Naive thymus-derived CD8-positive, alpha-beta T cell (primary cell): ENCODE results near the gene GREM2. TPM values are rescaled to one million over a fixed set of nuclear protein-coding genes. Genes with fewer than 3 reads are reported as not detected.
A peak's percentile ranks its signal among the peaks of the same experiment; 100 is the strongest.

Experiments
- ATAC-seq, 2 donors: fragments of 150-1000 bp; cut with Tn5 transposase in 1 of 2; sonication (Bioruptor Pico), chemical (Tn5 transposase) in 1 of 2; 1 replicate in 1 of 2; 2 replicates in 1 of 2; pipeline ENCODE4 v1.10.0; 2021; ENCODE audit warnings: mild to moderate bottlenecking in 2 of 2, moderate library complexity in 2 of 2
- POLR2A ChIA-PET: fragments of 350-600 bp; sonication (Branson Sonifier 250); formaldehyde crosslinking; loops from one replicate; lab custom pipeline; 2021; ENCODE audit warnings: antibody characterized with exemption; lab: Charles Lee
- DNase-seq, 10 donors: peaks; one replicate each; pipeline versions ENCODE4 v3.0.0 to v3.0.0-alpha.2; 2020 to 2022
- H3K27ac Mint-ChIP-seq, 10 donors: one replicate each; pipeline ENCODE4 v1.8.0; 2020 to 2022; ENCODE audit warnings: mild to moderate bottlenecking in 10 of 10, mixed read lengths in 10 of 10, moderate library complexity in 4 of 10, inconsistent platforms in 1 of 10
- H3K27me3 Mint-ChIP-seq, 5 donors: one replicate each; pipeline ENCODE4 v1.8.0; 2021 to 2022; ENCODE audit warnings: mixed read lengths in 5 of 5
- H3K36me3 Mint-ChIP-seq, 3 donors: one replicate each; pipeline ENCODE4 v1.8.0; 2020 to 2022; ENCODE audit warnings: mixed read lengths in 3 of 3, mild to moderate bottlenecking in 2 of 3, inconsistent platforms in 1 of 3
- H3K4me1 Mint-ChIP-seq, 4 donors: one replicate each; pipeline ENCODE4 v1.8.0; 2021 to 2022; ENCODE audit warnings: mixed read lengths in 4 of 4
- H3K4me3 Mint-ChIP-seq, 10 donors: one replicate each; pipeline ENCODE4 v1.8.0; 2020 to 2022; ENCODE audit warnings: mild to moderate bottlenecking in 10 of 10, mixed read lengths in 10 of 10, moderate library complexity in 6 of 10, inconsistent platforms in 1 of 10
- H3K9me3 Mint-ChIP-seq, 9 donors: one replicate each; pipeline ENCODE4 v1.8.0; 2020 to 2022; ENCODE audit warnings: mixed read lengths in 9 of 9, mild to moderate bottlenecking in 3 of 9, inconsistent platforms in 1 of 9, moderate library complexity in 1 of 9
- polyA plus RNA-seq, 3 donors: library from polyadenylated mRNA; unstranded; fragments of 300-500 nt; fragmentation: Illumina TruSeq; gene quantifications; one replicate each; pipeline ENCODE4 v1.2.3, GENCODE V29; 2021
- total RNA-seq, 8 experiments: library from RNA in 2 of 8; stranded (reverse) in 2 of 8; gene quantifications; one replicate each; pipeline ENCODE4 v1.2.3 and lab custom pipeline; 2021 to 2026

Gene GREM2
- total and polyA plus RNA-seq, 5 experiments from 2014 or later, result 0.06 to 0.08 TPM; not detected in 3

- ATAC-seq (peak; percentile 94 to 97), DNase-seq (peak in 8 of 10 donors; percentile 10 to 72 (median 44))
- Mint-ChIP-seq H3K27ac (peak overlapping the region; percentile 69 to 93 (median 88)), H3K4me3 (peak overlapping the region; percentile 67 to 90 (median 80)), H3K27me3 (no peaks in the 10 kb centered on the region), H3K9me3 (peaks cover 0 to 12% (median 3%) of the 10 kb centered on the region in 9 donors), H3K4me1 (peaks cover 5 to 23% (median 23%) of the 10 kb centered on the region in 4 donors), H3K36me3 (no peaks in the 10 kb centered on the region)
- POLR2A ChIA-PET, result no interaction called here
These were observed 35.8 kb downstream of the GREM2 start for GRCh38 chr1:240575981-240576662.

DNA sequence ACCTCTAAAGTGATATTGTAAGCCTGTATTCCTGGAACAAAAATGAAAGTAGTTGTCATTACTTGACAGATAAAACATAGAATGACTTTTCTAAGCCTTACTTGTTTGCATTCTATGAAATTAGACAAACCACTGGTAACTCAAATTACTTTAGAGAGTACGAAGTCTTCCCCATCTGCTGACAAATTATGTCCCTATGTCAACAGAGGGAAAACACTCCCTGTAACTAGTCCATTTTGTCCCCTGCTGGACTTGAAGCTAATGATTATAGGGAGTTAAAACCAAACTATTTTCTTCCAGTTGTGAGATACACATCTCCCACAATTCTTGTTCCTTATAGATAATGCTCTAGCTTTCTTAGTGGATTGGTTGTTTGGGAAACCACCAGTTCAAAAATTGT lies 39.6 kb downstream of the GREM2 start:
- Mint-ChIP-seq H3K4me3 (no peak overlapping the region), H3K9me3 (peaks cover 0 to 12% (median 3%) of the 10 kb centered on the region in 9 donors), H3K27ac (peak overlapping the region in 1 of 10 donors; percentile 51), H3K27me3 (no peaks in the 10 kb centered on the region), H3K4me1 (peaks cover 5 to 19% (median 18%) of the 10 kb centered on the region in 4 donors), H3K36me3 (no peaks in the 10 kb centered on the region)
- ATAC-seq (no peak), DNase-seq (no peak)
- POLR2A ChIA-PET, result no interaction called here

GRCh38 chr1:240571782-240572181 lies 40.2 kb downstream of the GREM2 start:
- Mint-ChIP-seq H3K36me3 (no peaks in the 10 kb centered on the region), H3K4me3 (no peak overlapping the region), H3K9me3 (peaks cover 0 to 12% (median 3%) of the 10 kb centered on the region in 9 donors), H3K4me1 (peaks cover 5 to 14% (median 13%) of the 10 kb centered on the region in 4 donors), H3K27me3 (no peaks in the 10 kb centered on the region), H3K27ac (no peak overlapping the region)
- ATAC-seq, result no peak
- DNase-seq, result no peak
- POLR2A ChIA-PET, result no interaction called here

GRCh38 chr1:240567066-240567465 lies 44.9 kb downstream of the GREM2 start:
- no peak for ATAC-seq

DNA sequence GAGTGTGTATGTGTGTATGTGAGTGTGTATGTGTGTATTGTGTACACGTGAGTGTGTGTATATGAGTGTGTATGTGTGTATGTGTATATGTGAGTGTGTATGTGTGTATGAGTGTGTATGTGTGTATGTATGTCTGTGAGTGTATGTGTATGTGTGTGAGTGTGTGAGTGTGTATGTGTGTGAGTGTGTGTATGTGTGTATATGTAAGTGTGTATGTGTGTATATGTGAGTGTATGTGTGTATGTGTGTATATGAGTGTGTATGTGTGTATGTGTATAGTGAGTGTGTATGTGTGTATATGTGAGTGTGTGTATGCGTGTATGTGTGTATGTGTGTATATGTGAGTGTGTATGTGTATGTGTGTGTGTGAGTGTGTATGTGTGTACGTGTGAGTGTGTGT lies 49.2 kb downstream of the GREM2 start:
- DNase-seq (no peak), ATAC-seq (no peak)
- H3K27me3 Mint-ChIP-seq, result peaks cover 0 to 2% (median 0%) of the 10 kb centered on the region in 5 donors
- H3K4me1 Mint-ChIP-seq, result no peaks in the 10 kb centered on the region
- peaks cover 0 to 5% (median 0%) of the 10 kb centered on the region in 9 donors for H3K9me3 Mint-ChIP-seq
- H3K4me3 Mint-ChIP-seq, result no peak overlapping the region
- no peak overlapping the region for H3K27ac Mint-ChIP-seq
- POLR2A ChIA-PET, result no interaction called here
- peaks cover 0 to 5% (median 0%) of the 10 kb centered on the region in 3 donors for H3K36me3 Mint-ChIP-seq

More at GRCh38 chr1:240567066-240567465, 44.9 kb downstream of the GREM2 start:
- Mint-ChIP-seq H3K27ac (no peak overlapping the region), H3K9me3 (peaks cover 0 to 2% (median 0%) of the 10 kb centered on the region in 9 donors), H3K4me3 (no peak overlapping the region), H3K4me1 (no peaks in the 10 kb centered on the region), H3K27me3 (peaks cover 0 to 2% (median 0%) of the 10 kb centered on the region in 5 donors), H3K36me3 (peaks cover 0 to 5% (median 0%) of the 10 kb centered on the region in 3 donors)
- POLR2A ChIA-PET, result no interaction called here
- DNase-seq, result no peak

GRCh38 chr1:240562111-240562590 lies 49.8 kb downstream of the GREM2 start:
- H3K4me1 Mint-ChIP-seq, result no peaks in the 10 kb centered on the region
- ATAC-seq (no peak), DNase-seq (no peak)
- H3K9me3 Mint-ChIP-seq, result peaks cover 0 to 5% (median 0%) of the 10 kb centered on the region in 9 donors
- POLR2A ChIA-PET, result no interaction called here
- H3K27me3 Mint-ChIP-seq, result peaks cover 0 to 2% (median 0%) of the 10 kb centered on the region in 5 donors
- no peak overlapping the region for H3K4me3 Mint-ChIP-seq
- H3K36me3 Mint-ChIP-seq, result peaks cover 0 to 5% (median 0%) of the 10 kb centered on the region in 3 donors
- H3K27ac Mint-ChIP-seq, result no peak overlapping the region

GRCh38 chr1:240559781-240560180 lies 52.2 kb downstream of the GREM2 start:
- DNase-seq, result no peak
- Mint-ChIP-seq H3K4me1 (peaks cover 3 to 7% (median 5%) of the 10 kb centered on the region in 4 donors), H3K4me3 (no peak overlapping the region), H3K9me3 (peaks cover 0 to 5% (median 0%) of the 10 kb centered on the region in 9 donors), H3K36me3 (peaks cover 0 to under 1% (median 0%) of the 10 kb centered on the region in 3 donors), H3K27me3 (no peaks in the 10 kb centered on the region), H3K27ac (no peak overlapping the region)
- POLR2A ChIA-PET, result no interaction called here
- no peak for ATAC-seq

- no peaks in the 10 kb centered on the region for H3K36me3 Mint-ChIP-seq
- ATAC-seq, result no peak
- no peak overlapping the region for H3K4me3 Mint-ChIP-seq
- H3K4me1 Mint-ChIP-seq, result peaks cover 3 to 7% (median 5%) of the 10 kb centered on the region in 4 donors
- H3K27me3 Mint-ChIP-seq, result no peaks in the 10 kb centered on the region
- H3K9me3 Mint-ChIP-seq, result peaks cover 0 to 5% (median 0%) of the 10 kb centered on the region in 9 donors
- DNase-seq, result no peak
- POLR2A ChIA-PET, result no interaction called here
- H3K27ac Mint-ChIP-seq, result no peak overlapping the region
These were observed 56.4 kb downstream of the GREM2 start for GRCh38 chr1:240555524-240555923.

- POLR2A ChIA-PET, result no interaction called here
- H3K9me3 Mint-ChIP-seq, result peaks cover 0 to 4% (median 0%) of the 10 kb centered on the region in 9 donors
- H3K27me3 Mint-ChIP-seq, result no peaks in the 10 kb centered on the region
- ATAC-seq (no peak), DNase-seq (no peak)
- H3K27ac Mint-ChIP-seq, result no peak overlapping the region
- H3K36me3 Mint-ChIP-seq, result no peaks in the 10 kb centered on the region
- H3K4me1 Mint-ChIP-seq, result peaks cover 3 to 7% (median 5%) of the 10 kb centered on the region in 4 donors
- no peak overlapping the region for H3K4me3 Mint-ChIP-seq
These were observed 58.6 kb downstream of the GREM2 start for GRCh38 chr1:240553351-240553750.

GRCh38 chr1:240539769-240540414 lies 72.1 kb downstream of the GREM2 start:
- DNase-seq (peak in 2 of 10 donors; percentile 2 to 12), ATAC-seq (peak in 1 of 2 donors; percentile 36)
- POLR2A ChIA-PET, result no interaction called here
- Mint-ChIP-seq H3K27me3 (peaks cover 0 to 3% (median 0%) of the 10 kb centered on the region in 5 donors), H3K36me3 (peaks cover 0 to 8% (median 3%) of the 10 kb centered on the region in 3 donors), H3K27ac (peak overlapping the region in 1 of 10 donors; percentile 35), H3K4me1 (peaks cover 8 to 14% (median 13%) of the 10 kb centered on the region in 4 donors), H3K9me3 (peaks cover 0 to 18% (median 4%) of the 10 kb centered on the region in 9 donors), H3K4me3 (no peak overlapping the region)

GRCh38 chr1:240538776-240539430 lies 73.1 kb downstream of the GREM2 start:
- ATAC-seq, result no peak
- H3K27ac Mint-ChIP-seq, result no peak overlapping the region
- H3K36me3 Mint-ChIP-seq, result peaks cover 0 to 4% (median 3%) of the 10 kb centered on the region in 3 donors
- DNase-seq, result no peak
- peak overlapping the region in 1 of 10 donors; percentile 47 for H3K4me3 Mint-ChIP-seq
- POLR2A ChIA-PET, result no interaction called here
- peaks cover 0 to 22% (median 4%) of the 10 kb centered on the region in 9 donors for H3K9me3 Mint-ChIP-seq
- peaks cover 8 to 14% (median 13%) of the 10 kb centered on the region in 4 donors for H3K4me1 Mint-ChIP-seq
- peaks cover 0 to 7% (median 4%) of the 10 kb centered on the region in 5 donors for H3K27me3 Mint-ChIP-seq

DNA sequence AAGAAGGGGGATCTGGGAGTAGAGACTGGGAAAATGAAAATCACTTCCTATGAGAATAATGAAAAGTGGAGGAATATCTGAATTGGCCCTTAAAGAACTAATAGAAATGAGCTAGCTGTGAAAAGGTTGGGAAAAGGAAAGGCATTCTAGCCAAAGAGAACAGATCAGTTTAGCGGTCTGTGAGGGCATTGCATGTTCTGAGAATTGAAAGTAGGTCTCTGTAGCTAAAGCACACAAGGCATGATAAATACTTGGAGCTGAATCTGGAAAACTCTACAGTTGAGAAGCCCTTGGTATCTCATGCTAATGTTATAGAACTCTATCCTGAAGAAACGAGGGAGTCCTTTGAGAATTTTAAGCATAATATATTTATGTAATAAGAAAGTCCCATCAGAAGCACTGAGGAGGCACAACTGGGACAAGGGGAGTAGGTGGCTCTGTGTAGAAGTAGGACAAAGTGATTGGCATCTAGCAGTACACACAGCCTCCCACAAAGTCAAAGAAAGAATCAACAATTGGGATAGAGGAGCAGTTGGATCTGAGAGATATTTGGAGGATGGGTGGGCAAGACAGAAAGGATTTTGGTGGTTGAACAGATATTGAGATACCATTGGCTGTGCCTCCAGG lies 78.7 kb downstream of the GREM2 start:
- POLR2A ChIA-PET, result no interaction called here
- H3K36me3 Mint-ChIP-seq, result peaks cover 0 to 4% (median 0%) of the 10 kb centered on the region in 3 donors
- no peaks in the 10 kb centered on the region for H3K4me1 Mint-ChIP-seq
- H3K4me3 Mint-ChIP-seq, result no peak overlapping the region
- peaks cover 0 to 30% (median 3%) of the 10 kb centered on the region in 9 donors for H3K9me3 Mint-ChIP-seq
- DNase-seq (no peak), ATAC-seq (no peak)
- no peak overlapping the region for H3K27ac Mint-ChIP-seq
- peaks cover 0 to 17% (median 4%) of the 10 kb centered on the region in 5 donors for H3K27me3 Mint-ChIP-seq
